ENCODE data around the gene UBE2S.

Gene UBE2S

DNA sequence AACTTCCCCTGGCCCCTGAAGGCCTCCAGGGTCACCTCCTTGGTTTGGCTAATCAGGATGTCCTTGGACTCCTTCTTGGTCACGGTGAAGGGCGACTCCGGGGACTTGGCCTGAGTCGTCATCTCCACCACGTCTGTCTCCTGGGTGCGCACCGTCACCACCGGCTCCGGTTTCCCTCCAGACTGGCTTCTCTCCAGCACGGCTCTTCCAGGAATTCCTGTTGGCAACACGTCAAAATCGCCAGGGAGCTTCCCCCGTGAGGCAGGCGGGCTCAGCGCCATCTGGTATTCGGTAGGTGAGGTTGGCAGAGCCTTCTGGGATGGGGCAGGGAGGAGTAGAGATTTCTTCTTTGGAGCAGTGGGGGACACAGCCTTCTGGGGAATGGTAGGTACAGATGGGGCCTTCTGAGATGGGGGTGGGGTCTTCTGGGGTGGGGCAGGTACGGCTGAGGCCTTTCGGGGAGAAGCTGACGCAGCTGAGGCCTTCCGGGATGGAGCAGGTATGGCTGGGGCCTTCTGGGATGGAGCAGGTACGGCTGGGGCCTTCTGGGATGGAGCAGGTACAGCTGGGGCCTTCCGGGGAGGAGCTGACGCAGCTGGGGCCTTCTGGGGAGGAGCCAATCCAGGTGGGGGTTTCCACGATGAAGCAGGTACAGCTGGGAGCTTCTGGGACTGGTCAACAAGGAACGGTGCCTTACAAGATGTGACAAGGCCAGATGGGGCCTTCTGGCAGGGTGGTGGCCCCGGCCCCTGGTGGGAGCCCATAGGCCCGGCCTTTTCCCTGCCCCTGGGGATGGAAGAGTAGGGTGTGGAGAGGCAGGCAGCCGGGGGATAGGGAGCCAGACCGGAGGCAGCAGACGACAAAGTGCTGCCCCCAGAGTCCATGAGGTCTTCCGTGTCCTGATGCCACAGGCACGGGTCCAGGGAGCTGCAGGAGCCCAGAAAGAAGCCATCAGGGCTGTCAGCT, 48.4 kb downstream of the UBE2S start:
- no peak for DNase-seq

GRCh38 chr19:55358493-55358892, 49.1 kb downstream of the UBE2S start:
- DNase-seq, result no peak

DNA sequence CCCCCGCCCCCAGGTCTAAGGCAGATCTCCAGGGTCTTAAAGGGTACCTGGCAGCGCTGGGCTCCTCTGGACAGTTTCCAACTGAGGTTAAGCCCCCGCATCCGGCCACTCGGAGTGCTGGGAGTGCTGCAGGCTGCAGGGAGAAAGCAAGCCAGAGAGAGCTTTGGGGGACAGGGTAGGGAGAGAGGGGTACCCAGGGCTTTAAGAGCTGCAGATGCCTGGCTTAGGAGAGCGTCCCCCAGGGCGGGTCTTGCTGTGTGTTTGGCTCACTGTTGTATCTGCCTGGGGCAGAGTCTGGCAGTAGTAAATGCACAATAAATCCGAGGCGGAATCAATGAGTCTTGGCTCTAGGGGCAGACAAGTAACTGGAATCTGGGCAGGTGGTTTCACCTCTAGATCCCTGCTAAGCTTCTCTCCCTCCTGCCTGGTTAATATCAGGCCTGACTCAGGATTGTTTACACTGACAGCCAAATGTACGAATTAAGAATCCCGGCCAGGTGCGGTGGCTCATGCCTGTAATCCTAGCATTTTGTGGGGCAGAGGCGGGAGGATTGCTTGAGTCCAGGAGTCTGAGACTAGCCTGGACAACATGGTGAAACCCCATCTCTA, 52.3 kb downstream of the UBE2S start:
- no peak for DNase-seq

DNA sequence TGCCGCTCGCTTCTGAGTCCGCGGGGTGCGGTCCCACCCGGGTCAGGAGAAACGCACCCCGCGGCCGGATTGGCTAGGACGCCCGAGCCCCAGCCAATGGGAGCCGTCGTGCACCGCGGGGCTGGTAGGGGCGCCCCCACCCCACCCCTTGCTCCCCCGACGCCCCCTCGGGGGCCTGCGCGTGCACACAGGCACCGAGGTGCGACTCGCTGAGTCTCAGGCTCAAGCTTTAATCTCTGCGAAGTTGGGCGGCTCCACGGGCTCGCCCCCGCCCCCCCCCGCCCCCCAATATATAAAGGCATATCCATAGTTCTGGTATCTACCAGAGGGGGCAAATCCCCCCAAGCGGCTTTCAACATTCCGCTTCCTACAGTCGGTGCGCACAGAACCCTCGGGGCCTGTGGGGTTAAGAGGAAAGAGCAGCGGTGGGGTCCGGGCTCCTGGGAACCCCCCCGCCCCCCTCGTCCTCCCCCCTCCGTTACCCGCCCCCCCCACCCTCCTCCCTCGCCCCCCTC, 52.8 kb downstream of the UBE2S start, which contains the start of gene COX6B2:
Gene COX6B2 (minus strand): TSS at position 22 of the 515 bp plus-strand sequence. CDS start 198 bp downstream, outside the sequence.
- no peak for DNase-seq

DNA sequence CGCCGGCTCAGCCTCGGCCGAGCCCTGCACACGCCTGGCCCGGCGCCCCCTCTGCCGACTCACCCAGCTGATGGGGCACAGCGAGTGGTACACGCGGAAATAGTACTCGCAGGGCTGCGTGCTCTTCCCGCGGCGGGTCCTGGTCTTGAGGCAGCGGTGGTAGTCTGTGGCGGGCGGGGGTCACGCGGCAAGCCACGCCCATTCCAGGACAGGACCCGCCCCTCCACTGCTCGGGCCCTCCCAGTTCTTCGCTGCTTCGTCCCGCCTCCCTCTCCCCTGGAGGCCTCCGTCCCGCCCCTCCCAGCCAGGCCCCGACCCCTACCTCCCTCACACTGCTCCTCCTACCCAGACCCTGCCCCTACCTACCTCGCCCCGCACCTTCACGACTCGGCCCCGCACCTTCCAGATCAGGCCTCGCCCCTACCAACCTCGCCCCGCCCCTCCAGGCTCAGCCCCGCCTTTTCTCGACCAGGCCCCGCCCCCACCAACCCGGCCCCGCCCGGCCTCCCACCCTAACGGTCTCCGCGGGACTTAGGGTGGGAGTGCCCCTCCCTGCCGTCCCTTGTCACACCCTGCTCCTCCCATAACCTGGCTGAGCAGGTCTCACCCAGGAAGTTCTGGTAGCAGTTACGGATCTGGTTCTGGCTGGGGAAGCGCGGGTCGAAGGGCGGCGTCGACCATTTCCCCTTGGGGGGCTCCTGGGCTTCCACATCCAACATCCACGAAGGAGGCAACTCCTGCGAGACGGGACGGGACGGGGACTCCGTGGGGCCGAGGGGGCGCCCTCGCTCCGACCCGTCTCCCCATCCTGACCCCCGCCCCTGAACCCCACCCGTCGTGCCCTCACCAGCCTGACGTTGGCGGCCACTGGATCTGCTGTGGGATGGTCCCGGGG, 53.5 kb downstream of the UBE2S start:
- peak; percentile 68 for DNase-seq

- no peak for DNase-seq
Measured at GRCh38 chr19:55353356-55353802, 54.2 kb downstream of the UBE2S start.

DNA sequence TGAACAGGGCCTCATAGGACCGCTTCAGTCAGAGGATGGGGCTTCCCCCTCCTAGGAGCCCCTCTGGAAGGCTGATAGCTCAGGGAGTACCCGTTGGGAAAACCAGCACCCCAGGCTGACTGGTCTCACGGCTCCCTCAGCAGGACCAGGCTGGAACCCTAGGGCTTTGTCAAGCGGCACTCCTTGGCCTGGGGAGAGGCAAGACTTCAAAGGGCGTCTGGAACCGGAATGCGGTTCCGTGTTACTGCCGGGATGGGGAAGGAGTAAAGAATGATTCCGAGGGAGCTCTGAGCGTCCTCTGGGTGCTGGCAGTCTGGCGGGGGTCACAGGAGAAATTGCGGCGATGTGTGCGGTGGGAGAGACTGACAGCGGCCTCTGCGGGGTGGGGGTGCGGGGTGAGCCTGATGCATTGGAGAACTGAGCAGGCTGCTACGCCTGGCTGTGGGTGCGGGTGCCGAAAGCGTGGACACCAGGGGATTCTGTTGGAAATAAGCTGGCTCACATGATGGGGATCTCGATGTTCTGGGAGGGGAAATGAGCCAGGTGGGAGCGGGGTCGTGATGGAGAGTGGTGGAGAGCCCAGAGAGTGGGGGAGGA, 54.9 kb downstream of the UBE2S start:
- DNase-seq, result no peak

DNA sequence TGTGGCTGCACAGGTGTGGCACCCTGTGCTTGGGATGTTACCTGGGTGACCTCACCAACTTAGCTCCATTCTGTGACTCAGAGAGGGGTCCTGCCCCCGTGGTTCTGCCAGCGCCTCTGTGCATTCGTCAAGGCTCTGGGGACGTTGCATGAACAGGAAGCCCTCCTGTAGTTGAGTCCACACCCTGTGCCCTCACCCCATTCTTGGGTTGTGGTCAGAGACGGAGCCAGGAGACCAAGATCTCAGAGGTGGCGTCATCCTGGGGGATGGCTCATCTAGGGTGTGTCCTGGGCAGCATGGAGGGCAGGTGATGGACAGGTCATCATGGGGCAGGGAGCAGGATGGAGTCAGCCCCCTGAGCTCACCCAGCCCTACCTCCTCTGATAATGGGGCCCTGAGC, 55.5 kb downstream of the UBE2S start:
- no peak for DNase-seq

DNA sequence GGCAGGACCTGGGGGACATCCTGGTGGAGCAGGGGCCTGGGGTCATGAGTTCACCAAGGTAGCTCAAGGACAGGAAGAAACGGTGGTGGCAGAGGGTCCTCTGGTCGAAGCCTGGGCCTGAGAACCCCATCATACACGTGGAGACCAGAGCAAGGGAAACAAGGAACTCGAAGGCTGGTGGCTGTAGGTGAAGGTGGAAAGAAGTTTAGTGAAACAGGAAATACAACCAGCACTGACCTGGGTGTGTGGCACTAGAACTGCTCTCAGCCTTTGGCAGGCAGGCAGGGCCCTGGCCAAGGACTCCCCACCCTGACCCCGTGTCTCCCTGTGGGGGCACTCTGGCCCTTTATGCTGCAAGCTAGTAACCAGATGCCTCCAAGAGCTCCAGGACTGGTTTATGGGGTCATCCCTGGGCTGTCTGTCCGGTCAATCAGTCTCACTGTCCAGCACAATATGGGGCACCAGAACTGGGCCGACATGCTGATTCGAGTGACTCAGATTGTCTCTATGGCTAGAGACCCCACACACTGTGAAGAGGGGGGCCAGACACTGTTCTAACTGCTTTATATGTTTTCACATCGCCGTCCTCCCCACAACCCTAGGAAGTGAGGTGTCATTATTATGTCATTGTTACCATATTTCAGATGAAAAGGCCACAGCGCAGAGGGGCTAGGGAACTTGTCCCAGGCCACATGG, 56.8 kb downstream of the UBE2S start:
- DNase-seq, result no peak

All from hematopoietic multipotent progenitor cell treated with erythropoietin and hydrocortisone succinate and interleukin-3 and kit ligand, for 4 days (in vitro differentiated cells).